ENCODE data around the gene PSMA4.

Gene PSMA4

DNA sequence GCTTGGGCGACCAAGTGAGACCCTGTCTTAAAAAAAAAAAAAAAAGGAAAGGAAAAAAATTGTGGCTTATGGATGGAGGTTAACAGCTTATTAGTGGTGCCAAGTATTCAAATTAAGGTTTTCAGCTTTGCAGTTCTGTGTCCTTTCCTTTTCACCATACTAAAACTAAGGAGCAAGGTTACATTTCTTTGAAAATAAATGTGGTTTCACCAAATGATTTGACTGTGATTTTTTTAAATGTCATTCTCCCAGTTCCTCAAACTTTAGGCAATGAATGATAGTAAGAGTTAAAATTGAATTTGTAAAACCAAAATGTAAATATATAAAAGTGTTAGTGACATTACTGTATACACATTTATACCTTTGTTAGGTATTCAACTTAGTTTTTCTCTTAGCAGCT, 34.7 kb downstream of the PSMA4 start:
- DNase-seq (ENCODE audit: low spot score) = no peak
- H3K4me3 ChIP-seq = no peak overlapping the region
- TF ChIP-seq CTCF (IDR thresholded peaks at IDR 0.05) = no peak
- H3K27ac ChIP-seq = no peak overlapping the region

- Histone ChIP-seq H3K4me3 (no peak overlapping the region), H3K27ac (no peak overlapping the region)
- no peak for TF ChIP-seq CTCF (IDR thresholded peaks at IDR 0.05)
- no peak for DNase-seq (ENCODE audit: low spot score)
Observed at GRCh38 chr15:78597583-78597982, 57.3 kb downstream of the PSMA4 start.

DNA sequence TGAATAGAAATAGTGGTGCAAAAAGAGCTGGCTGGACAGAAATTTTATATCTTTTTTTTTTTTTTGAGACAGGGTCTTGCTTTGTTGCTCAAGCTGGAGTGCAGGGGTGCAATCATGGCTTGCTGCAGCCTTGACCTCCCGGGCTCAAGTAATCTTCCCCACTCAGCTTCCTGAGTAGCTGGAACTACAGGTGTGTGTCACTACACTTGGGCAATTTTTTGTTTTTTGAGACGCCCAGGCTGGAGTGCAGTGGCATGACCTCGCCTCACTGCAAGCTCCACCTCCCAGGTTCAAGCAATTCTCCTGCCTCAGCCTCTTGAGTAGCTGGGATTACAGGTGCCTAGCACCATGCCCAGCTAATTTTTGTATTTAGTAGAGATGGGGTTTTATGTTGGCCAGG, 58.1 kb downstream of the PSMA4 start:
- no peak for TF ChIP-seq CTCF (IDR thresholded peaks at IDR 0.05)
- DNase-seq (ENCODE audit: low spot score) = no peak

GRCh38 chr15:78599189-78599588, 58.9 kb downstream of the PSMA4 start:
- no peak overlapping the region for H3K4me3 ChIP-seq
- no peak for TF ChIP-seq CTCF (IDR thresholded peaks at IDR 0.05)
- H3K27ac ChIP-seq = no peak overlapping the region
- DNase-seq (ENCODE audit: low spot score) = no peak

More for the DNA sequence above, 58.1 kb downstream of the PSMA4 start:
- no peak overlapping the region for H3K4me3 ChIP-seq
- no peak overlapping the region for H3K27ac ChIP-seq

All from coronary artery (tissue), 2 donors.